ENCODE results near the gene TMEM114.

The TMEM114 gene

GRCh38 chr16:8581831-8582580 is 8.3 kb downstream of the TMEM114 start:
- TF ChIP-seq, protein P1, sequence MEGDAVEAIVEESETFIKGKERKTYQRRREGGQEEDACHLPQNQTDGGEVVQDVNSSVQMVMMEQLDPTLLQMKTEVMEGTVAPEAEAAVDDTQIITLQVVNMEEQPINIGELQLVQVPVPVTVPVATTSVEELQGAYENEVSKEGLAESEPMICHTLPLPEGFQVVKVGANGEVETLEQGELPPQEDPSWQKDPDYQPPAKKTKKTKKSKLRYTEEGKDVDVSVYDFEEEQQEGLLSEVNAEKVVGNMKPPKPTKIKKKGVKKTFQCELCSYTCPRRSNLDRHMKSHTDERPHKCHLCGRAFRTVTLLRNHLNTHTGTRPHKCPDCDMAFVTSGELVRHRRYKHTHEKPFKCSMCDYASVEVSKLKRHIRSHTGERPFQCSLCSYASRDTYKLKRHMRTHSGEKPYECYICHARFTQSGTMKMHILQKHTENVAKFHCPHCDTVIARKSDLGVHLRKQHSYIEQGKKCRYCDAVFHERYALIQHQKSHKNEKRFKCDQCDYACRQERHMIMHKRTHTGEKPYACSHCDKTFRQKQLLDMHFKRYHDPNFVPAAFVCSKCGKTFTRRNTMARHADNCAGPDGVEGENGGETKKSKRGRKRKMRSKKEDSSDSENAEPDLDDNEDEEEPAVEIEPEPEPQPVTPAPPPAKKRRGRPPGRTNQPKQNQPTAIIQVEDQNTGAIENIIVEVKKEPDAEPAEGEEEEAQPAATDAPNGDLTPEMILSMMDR (IDR thresholded peaks at IDR 0.05; ENCODE audit: insufficient read depth, low read length, poor library complexity, severe bottlenecking) = no peak
- DNase-seq (ENCODE audit: extremely low read depth, insufficient read length) = no peak
- H3K27me3 ChIP-seq (replicated peaks; ENCODE audit: control insufficient read depth, insufficient read depth, low read length) = no peaks in the 10 kb centered on the region; the same call in 1 of the 2 replicates
- no peaks in the 10 kb centered on the region for H3K36me3 ChIP-seq (ENCODE audit: control insufficient read depth, insufficient read depth, low read length)
- no peak overlapping the region for H3K4me3 ChIP-seq (replicated peaks; ENCODE audit: low read depth, low read length)

GRCh38 chr16:8579559-8579958 is 10.8 kb downstream of the TMEM114 start:
- TF ChIP-seq, protein P1 (IDR thresholded peaks at IDR 0.05; ENCODE audit: insufficient read depth, low read length, poor library complexity, severe bottlenecking) = no peak
- Histone ChIP-seq H3K27me3 (replicated peaks; ENCODE audit: control insufficient read depth, insufficient read depth, low read length) (no peaks in the 10 kb centered on the region), H3K36me3 (ENCODE audit: control insufficient read depth, insufficient read depth, low read length) (no peaks in the 10 kb centered on the region), H3K4me3 (replicated peaks; ENCODE audit: low read depth, low read length) (no peak overlapping the region)
- no peak for DNase-seq (ENCODE audit: extremely low read depth, insufficient read length)

GRCh38 chr16:8577678-8578304 is 12.5 kb downstream of the TMEM114 start:
- H3K4me3 ChIP-seq (replicated peaks; ENCODE audit: low read depth, low read length) = no peak overlapping the region
- TF ChIP-seq, protein P1 (IDR thresholded peaks at IDR 0.05; ENCODE audit: insufficient read depth, low read length, poor library complexity, severe bottlenecking) = no peak
- no peak for DNase-seq (ENCODE audit: extremely low read depth, insufficient read length)
- H3K36me3 ChIP-seq (ENCODE audit: control insufficient read depth, insufficient read depth, low read length) = no peaks in the 10 kb centered on the region
- no peaks in the 10 kb centered on the region for H3K27me3 ChIP-seq (replicated peaks; ENCODE audit: control insufficient read depth, insufficient read depth, low read length)

GRCh38 chr16:8576141-8577004 is 13.9 kb downstream of the TMEM114 start:
- H3K4me3 ChIP-seq (replicated peaks; ENCODE audit: low read depth, low read length) = no peak overlapping the region
- TF ChIP-seq, protein P1 (IDR thresholded peaks at IDR 0.05; ENCODE audit: insufficient read depth, low read length, poor library complexity, severe bottlenecking) = no peak
- no peaks in the 10 kb centered on the region for H3K36me3 ChIP-seq (ENCODE audit: control insufficient read depth, insufficient read depth, low read length)
- no peak for DNase-seq (ENCODE audit: extremely low read depth, insufficient read length)
- H3K27me3 ChIP-seq (replicated peaks; ENCODE audit: control insufficient read depth, insufficient read depth, low read length) = no peaks in the 10 kb centered on the region

DNA sequence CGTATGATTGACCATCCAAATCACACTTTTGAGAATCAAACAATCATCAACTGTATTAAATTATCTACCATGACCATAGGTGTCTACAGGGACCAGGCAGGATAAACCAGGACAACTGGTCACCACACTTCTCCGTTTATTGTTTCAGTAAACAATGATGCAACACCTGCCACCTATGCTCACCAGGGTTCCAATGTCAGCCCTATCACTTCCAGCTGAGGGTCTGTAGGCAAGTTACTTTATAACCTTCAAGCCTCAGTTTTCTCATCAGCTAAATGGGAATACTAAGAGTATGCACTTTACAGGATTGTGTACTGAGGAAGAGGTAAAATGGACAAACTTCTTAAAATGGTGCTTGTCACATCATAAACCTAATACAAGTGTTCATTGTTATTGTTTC is 14.9 kb downstream of the TMEM114 start:
- DNase-seq (ENCODE audit: extremely low read depth, insufficient read length) = no peak
- H3K4me3 ChIP-seq (replicated peaks; ENCODE audit: low read depth, low read length) = no peak overlapping the region
- H3K27me3 ChIP-seq (replicated peaks; ENCODE audit: control insufficient read depth, insufficient read depth, low read length) = no peaks in the 10 kb centered on the region
- H3K36me3 ChIP-seq (ENCODE audit: control insufficient read depth, insufficient read depth, low read length) = no peaks in the 10 kb centered on the region
- TF ChIP-seq, protein P1 (IDR thresholded peaks at IDR 0.05; ENCODE audit: insufficient read depth, low read length, poor library complexity, severe bottlenecking) = no peak

Measured in GM06990 (cell line).